Activated CD4-positive, alpha-beta T cell treated with anti-CD3 and anti-CD28 coated beads, Interleukin-2, amount 50 U/mL, for 4 hours (primary cell): ENCODE data around the gene RBP4.
A peak's percentile ranks its signal among the peaks of the same experiment; 100 is the strongest.
"Not testable (repeated sequence)": the region's sequence is repeated elsewhere in the genome, so short reads cannot be mapped to it uniquely, and the experiment has no call there.

Source experiments
- DNase-seq, 2 experiments: peaks; one replicate each; pipeline ENCODE4 v3.0.0-alpha.2; 2020

Gene RBP4

DNA sequence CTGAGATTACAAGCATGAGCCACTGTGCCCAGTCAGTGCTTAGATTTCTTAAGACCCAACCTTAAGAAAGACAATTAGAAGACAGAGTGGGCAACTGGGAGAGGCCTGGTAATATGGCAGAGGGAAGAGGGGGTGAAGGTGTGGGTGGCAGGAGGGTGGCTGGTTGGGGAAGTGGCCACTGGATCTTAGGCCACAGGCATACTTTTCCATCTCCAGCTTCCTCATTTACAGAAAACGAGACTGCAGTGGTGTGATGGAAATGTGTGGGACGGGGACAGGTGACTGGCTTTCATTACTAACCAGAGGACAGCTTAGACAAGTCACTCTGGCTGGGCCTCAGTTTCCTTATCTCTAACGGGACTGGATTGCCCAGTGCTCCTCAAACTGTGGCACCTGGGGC is 35.6 kb downstream of the RBP4 start:
- DNase-seq, result no peak

DNA sequence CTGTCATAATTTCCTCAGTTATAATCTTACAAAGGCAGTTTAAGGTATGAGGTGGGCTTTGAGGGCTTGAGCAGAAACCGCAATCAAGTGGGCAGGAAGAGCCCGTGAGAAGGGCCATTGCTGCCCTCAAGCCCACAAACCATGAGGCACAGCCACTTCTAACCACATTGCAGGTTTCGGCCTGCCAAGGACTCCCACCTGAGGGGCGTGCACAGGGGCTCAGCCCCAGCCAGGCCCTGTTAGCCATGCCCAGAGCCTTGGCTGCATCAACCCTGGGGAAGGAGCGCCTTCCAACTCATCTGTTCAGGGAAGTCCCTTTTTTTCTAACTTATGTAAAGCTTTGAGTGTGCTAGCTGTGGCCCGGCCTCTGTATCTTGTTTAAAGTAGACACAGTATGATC is 40.5 kb downstream of the RBP4 start:
- DNase-seq, result no peak

DNA sequence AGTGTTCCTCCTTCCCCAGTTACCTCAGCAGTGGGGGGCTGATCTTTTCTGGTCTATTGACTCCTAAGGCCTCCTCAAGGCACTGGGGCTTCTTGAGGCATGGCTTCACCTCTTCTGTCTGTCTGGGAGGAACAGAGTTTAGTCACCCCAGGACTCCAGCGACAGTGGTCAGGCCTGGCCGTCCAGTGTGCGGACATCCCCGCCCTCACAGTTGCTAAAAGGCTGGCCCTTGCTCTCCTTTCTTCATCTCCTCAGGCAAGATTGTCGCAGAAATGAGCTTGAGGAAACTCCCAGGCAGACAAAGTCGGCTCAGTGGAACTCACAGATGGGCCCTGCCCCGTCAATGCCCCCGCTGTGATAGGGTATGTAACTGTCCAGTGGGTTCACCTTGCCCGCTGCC is 41.5 kb downstream of the RBP4 start:
- no peak for DNase-seq

DNA sequence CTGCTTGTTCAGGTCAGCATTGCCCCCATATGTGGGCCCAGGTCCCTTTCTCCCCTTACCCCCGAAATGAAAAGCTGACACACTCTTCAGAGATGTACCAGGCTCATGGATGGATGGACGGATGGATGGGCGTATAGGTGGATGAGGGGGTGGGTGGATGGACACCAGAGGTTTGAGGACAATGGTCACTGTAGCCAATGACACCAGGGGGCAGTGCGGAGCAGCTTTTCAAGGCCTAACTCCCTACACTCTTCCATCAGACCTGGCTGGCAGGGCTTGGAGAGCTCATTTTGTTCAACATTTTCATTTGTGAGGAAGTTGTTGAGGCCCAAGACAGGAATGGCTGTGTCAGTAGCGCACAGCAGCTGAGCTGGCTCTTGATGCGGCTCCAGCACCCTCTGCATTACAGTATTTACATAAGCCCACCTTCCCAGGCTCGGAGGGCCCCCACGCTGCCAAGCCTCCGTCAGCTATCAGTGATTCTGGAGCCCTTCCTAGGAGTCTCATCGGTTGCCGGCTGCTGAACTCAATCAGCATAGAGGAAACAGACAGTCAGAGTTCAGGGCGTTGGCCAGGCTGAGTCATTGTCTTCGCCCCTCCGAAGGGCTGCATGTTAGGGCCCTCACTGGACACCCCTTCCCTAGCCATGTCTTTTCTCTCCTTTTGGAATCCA is 46.1 kb downstream of the RBP4 start:
- peak; percentile 12 to 20 for DNase-seq

DNA sequence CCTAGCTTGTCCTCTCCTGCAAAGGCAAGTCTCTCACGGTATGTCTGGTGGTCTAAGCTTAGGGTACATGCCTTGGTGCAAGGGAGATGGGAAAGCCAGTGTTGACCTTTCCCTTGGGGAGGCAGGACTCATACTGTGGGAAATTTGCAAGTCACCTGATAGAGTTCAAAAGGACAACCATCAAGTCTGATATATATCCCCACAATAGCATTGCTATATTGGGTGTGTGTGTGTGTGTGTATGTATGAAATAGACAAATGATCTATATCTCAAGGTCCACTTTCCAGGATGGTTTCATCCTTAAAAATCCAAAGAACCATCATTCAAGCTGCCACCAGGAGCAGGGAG is 46.7 kb downstream of the RBP4 start:
- no peak for DNase-seq

DNA sequence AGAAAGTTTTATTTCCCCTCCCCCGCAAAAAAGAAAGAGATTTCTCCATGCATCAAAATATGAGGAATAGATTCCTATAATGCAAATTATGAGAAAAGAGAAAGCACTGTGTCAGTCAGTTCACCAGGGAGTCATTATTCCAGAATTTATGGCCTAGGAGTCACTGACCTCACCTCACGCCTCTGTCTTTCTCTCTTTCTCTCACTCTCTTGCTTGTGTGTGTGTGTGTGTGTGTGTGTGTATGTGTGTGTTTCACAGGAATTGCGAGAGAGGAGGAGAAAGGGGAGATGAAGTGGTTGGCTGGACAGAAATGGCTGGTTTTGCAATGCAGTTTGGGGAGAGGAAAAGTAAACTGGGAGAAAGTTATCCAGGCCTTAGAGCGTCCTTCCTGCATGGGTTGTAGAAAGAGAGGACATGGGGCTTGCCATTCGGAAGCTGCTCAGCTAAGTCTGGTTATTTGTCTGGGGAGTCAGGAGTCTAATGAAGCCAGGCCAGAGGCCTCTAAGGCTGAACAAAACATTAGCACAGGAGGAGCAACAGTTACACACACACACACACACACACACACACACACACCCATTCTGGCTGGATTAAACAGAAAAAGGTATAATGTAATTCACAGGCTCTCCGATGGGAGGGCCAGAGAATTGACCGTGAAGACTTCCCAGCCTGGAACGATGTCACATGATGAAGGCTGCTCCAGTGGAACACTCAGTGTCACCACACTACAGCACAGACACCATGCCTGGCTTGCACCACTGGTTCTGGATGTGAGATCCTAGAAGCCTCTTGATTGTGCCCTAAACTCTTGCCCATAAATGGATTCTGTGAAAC is 47.3 kb downstream of the RBP4 start:
- DNase-seq, result no peak

DNA sequence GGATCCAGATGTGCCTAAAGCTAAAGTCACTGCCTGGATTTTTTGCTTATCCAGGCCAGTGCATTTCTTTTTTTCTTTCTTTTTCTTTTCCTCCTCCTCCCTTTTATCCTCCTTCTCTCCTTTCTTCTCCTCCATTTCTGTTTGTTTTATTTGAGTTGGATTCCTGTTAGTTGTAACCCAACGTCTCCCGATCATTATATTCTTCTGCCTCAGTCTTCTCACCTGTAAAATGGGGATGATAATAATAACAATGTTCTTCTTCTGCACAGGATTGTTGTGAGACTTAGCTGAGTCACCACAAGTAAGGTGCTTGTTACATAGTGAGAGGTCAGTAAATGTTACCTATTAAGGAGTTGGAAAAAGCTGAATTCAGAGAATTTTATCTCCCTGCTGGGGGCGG is 48.3 kb downstream of the RBP4 start:
- no peak for DNase-seq

DNA sequence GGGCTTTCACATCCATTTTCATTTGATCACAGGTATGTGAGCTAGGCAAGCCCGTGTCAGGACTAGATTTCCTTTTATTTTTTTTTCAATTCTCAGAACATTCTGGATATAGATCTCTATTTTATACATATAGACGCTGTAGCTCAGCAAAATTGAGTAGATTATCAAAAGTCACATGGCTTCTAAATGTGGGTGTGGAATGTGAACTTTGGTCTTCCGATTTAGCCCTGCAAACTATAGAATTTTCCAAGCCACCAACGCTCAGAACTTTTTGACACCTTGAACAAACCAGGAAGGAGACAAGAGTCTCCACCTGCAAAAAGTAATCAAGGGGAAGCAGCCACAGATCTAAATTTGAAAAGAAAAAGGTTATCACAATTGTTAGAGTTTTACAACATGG is 50.4 kb downstream of the RBP4 start:
- no peak for DNase-seq

DNA sequence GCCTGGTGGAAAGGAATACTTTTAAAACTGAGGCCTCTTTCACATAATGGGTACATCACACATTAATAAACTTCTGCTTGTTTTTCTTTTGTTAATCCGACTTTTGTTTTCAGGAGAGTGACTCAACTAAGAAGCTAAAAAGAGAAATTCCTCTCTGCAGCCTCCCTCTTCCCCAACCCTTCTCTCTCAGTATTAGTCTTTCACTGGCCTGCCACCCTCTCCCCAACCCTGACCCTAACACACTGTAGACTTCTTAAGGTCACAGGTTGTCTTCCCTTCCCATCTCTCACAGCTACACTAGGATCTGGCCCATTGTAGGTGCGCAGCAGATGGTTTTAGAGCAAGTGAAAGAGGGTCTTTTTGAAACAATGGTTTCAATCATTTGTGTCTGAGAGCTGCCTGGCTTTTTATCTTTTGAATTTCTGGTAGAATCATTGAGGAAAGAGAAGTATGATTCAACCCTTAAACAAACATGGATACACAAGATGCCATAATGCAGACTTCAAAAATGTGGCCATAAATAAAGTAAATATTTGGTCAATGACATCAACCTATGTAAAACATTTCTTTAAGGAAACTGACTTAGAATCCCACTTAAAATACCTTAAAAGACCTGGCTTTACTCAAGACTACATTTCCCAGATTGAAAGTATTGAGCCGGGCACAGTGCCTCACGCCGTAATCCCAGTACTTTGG is 52.5 kb downstream of the RBP4 start:
- DNase-seq, result no peak

DNA sequence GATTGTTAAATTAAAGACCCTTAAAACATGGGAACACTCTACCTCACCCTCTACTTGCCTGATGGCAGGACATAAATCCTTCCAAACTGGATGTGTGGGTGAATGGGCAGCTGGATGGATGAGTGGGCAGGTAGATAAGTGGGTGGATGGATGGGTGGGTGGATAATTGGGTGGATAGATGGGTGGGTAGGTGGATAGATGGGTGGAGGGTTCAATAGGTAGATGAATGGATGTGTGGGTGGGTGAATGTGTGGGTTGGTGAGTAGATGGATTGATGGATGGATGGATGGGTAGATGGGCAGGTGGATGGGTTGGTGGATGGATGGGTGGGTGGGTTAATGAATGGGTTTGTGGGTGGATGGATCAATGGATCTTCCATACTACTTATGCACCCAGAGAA is 53.5 kb downstream of the RBP4 start:
- no peak for DNase-seq

DNA sequence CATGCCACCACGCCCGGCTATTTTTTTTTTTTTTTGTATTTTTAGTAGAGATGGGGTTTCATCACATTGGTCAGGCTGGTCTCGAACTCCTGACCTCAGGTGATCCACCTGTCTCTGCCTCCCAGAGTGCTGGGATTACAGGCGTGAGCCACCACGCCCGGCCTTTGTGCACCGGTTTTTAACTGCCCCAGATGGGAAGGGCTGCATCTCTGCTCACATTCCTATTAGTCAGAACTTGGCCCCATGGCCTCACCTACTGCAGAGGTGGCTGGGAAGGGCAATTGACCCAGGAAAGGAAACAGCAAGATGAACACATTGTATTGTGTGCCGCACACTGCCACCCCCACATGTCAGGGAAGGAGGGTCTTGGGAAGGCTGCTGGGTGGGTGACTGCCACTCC is 54.0 kb downstream of the RBP4 start:
- not testable (repeated sequence) for DNase-seq

DNA sequence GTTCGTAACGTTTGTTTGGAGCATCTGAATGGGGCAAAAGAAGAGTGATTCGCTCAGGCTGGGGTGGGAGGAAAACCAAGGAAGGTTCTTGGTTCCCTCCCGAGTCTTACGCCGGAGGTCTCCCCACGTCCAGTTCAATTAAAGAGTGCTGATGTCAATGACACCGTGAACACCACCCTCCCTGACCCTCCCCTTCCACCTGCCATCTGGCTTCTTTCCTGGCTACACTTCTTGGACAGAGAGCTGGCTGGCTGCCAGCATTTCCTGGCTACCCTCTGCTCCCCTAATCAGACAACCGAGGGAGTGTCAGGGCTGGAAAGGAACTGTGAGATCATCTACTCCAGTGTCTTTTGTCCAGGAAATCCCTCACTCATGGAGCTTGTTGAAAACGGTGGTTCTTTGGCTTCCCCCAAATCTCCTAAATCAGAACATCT is 58.7 kb downstream of the RBP4 start:
- no peak for DNase-seq
